Fibroblast of mammary gland (primary cell): Measurements from ENCODE around the gene KIDINS220.
"Not testable (repeated sequence)": the region's sequence is repeated elsewhere in the genome, so short reads cannot be mapped to it uniquely, and the experiment has no call there.

Source experiments
- DNase-seq: peaks from one replicate; pipeline ENCODE4 v3.0.0-alpha.2; 2010; ENCODE audit warnings: low read depth
- H3K4me3 ChIP-seq: 2 replicates; pipeline ENCODE4 v1.5.1; 2011; ENCODE audit warnings: low read depth, mild to moderate bottlenecking, low read length, moderate library complexity; ENCODE audit not compliant: control insufficient read depth
- TF ChIP-seq, protein P1 (sequence below): conservative IDR thresholded peaks from 2 replicates; pipeline ENCODE4 v1.5.1; 2011; ENCODE audit warnings: low read depth, low read length, inconsistent platforms; ENCODE audit not compliant: control insufficient read depth, insufficient read depth

The KIDINS220 gene

GRCh38 chr2:8740136-8740535, 97.3 kb downstream of the KIDINS220 start:
- DNase-seq, result no peak
- H3K4me3 ChIP-seq, result no peak overlapping the region
- TF ChIP-seq, protein P1, sequence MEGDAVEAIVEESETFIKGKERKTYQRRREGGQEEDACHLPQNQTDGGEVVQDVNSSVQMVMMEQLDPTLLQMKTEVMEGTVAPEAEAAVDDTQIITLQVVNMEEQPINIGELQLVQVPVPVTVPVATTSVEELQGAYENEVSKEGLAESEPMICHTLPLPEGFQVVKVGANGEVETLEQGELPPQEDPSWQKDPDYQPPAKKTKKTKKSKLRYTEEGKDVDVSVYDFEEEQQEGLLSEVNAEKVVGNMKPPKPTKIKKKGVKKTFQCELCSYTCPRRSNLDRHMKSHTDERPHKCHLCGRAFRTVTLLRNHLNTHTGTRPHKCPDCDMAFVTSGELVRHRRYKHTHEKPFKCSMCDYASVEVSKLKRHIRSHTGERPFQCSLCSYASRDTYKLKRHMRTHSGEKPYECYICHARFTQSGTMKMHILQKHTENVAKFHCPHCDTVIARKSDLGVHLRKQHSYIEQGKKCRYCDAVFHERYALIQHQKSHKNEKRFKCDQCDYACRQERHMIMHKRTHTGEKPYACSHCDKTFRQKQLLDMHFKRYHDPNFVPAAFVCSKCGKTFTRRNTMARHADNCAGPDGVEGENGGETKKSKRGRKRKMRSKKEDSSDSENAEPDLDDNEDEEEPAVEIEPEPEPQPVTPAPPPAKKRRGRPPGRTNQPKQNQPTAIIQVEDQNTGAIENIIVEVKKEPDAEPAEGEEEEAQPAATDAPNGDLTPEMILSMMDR, result no peak

DNA sequence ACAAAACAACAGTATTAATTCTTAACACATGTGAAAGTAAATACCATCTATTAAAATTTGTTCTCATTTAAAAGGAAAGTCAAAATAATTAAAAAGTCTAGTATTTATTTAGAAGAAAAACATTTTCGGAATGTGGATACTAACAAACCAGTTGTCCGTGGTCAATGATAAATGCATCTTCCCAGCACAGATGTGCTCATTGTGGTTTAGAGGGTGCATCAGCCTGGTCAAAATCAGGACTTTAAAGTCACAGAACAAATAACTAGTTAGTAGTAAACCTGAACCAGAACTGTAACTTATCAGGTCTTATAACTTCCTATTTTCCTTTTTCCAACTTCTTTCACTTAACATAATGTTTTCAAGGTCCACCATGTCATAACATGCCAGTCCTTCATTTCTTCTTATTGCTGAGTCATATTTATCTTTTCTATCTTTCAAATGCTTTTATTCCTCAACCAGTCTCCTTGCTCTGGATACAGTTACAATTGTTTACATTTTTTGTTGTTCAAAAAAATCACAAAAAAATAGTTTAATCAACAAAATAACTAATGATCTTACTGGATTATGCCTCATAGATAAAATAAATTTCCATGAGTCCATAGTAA, 99.7 kb downstream of the KIDINS220 start:
- TF ChIP-seq, protein P1, result no peak

DNA sequence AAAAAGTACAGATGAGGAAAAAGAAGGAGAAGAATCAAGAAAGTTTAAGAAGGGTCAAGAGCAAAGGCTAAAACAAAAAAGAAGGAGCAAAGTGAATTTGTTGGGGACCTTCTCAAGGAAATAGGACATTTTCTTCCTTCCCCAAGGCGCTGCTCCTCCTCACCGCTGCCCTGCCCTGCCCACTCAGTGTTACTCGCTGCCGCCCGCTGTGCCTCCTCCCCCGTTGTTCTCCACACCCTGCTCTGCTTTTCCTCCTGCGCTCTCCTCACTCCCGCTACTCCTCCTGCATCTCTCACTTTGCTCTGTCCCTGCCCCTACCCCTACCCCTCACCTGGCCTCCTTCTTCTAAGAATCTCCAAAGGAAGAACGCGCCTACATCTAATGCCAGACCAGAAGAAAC, 104.8 kb downstream of the KIDINS220 start:
- no peak overlapping the region for H3K4me3 ChIP-seq
- no peak for DNase-seq
- TF ChIP-seq, protein P1, result no peak

More for the DNA sequence above, 99.7 kb downstream of the KIDINS220 start:
- no peak overlapping the region for H3K4me3 ChIP-seq
- peak; percentile 51 for DNase-seq

GRCh38 chr2:8729939-8730338, 107.5 kb downstream of the KIDINS220 start:
- DNase-seq, result peak; percentile 11
- H3K4me3 ChIP-seq, result no peak overlapping the region
- TF ChIP-seq, protein P1, result no peak

DNA sequence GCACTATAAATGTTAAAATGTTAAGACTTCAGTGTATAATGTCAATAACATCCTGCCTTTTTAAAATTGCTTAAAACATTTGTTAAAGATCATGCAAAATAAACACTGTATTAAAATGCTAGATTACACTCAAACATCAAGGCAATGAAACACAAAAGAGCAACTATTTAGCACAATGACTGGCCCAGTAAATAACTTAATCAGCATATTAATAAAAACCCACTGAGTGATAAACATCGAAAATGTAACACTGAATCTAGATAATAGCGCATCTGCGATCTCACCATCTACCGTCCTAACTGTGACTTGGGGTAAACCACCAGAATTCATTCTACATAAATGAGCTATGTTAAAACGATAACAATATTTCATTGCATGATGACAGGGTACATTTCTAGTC, 108.3 kb downstream of the KIDINS220 start:
- H3K4me3 ChIP-seq, DNase-seq: not testable (repeated sequence)

- no peak for DNase-seq
- TF ChIP-seq, protein P1, result no peak
- H3K4me3 ChIP-seq, result no peak overlapping the region
Measured at GRCh38 chr2:8728305-8729015, 109.0 kb downstream of the KIDINS220 start.

DNA sequence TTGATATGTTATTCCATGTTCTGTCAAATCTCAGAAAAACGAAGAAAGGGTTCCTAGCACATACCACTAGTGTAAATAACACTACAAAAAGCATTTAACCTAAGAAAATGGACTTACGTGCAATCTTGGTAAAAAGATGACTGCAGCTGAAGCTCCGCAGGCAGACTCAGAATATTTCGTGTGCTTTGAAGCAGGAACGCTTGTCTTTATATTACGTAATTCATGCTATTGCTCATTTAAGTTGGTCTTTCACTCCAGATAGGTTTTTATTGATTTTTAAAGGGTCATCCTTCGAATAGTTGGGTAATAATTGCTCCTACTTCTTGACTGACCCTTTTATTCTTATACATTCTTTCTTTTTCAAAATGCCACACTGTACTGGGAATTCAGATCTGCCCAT, 111.6 kb downstream of the KIDINS220 start:
- DNase-seq, result no peak
- H3K4me3 ChIP-seq, result no peak overlapping the region
- TF ChIP-seq, protein P1, result no peak
